Endometrial microvascular endothelial cells (primary cell): ENCODE results near the gene ZFR. TPM values are rescaled to one million over a fixed set of nuclear protein-coding genes. Genes with fewer than 3 reads are reported as not detected.
"Not testable (repeated sequence)": the region's sequence is repeated elsewhere in the genome, so short reads cannot be mapped to it uniquely, and the experiment has no call there.

Experiments
- in situ Hi-C: cut with HindIII; loops from 2 replicates; pipeline ENCODE4 v1.10.0; 2017; ENCODE audit warnings: low sequenced_read_pairs, low pct_unique_long_range_greater_than_20kb; ENCODE audit errors: inconsistent ontology term
- total RNA-seq: library from RNA; depleted of rRNA; stranded (reverse); fragments of >200 nt; gene quantifications from one replicate; pipeline ENCODE4 v1.2.3, GENCODE V29; 2015; ENCODE audit errors: inconsistent ontology term

Gene ZFR
- total RNA-seq, 1 donor from 2014 or later: 50.4 TPM

GRCh38 chr5:32454821-32455220 is 10.3 kb upstream of the ZFR start:
- in situ Hi-C loops: no loop called here

- in situ Hi-C loops: no loop called here
These were observed 9.4 kb upstream of the ZFR start for GRCh38 chr5:32453916-32454315.

- in situ Hi-C loops: not testable (repeated sequence)
These were observed 7.8 kb upstream of the ZFR start for GRCh38 chr5:32452316-32452715.

GRCh38 chr5:32450952-32451351 is 6.4 kb upstream of the ZFR start:
- in situ Hi-C loops: no loop called here

- in situ Hi-C loops: no loop called here
These were observed 4.7 kb upstream of the ZFR start for GRCh38 chr5:32449262-32449661.

GRCh38 chr5:32446630-32447029 is 2.1 kb upstream of the ZFR start:
- in situ Hi-C loops: no loop called here

- in situ Hi-C loops: no loop called here
These were observed 1.5 kb upstream of the ZFR start for GRCh38 chr5:32445831-32446614.

GRCh38 chr5:32445287-32445758 is 783 bp upstream of the ZFR start:
- in situ Hi-C loops: no loop called here

GRCh38 chr5:32443541-32444430 is 754 bp downstream of the ZFR start:
- in situ Hi-C loops: no loop called here

- in situ Hi-C loops: no loop called here
These were observed 1.4 kb downstream of the ZFR start for GRCh38 chr5:32443145-32443540.

- in situ Hi-C loops: no loop called here
These were observed 5.4 kb downstream of the ZFR start for GRCh38 chr5:32439086-32439642.

- in situ Hi-C loops: no loop called here
These were observed 7.8 kb downstream of the ZFR start for GRCh38 chr5:32436553-32437242.

GRCh38 chr5:32435383-32435782 is 9.2 kb downstream of the ZFR start:
- in situ Hi-C loops: no loop called here

GRCh38 chr5:32434221-32434620 is 10.3 kb downstream of the ZFR start:
- in situ Hi-C loops: no loop called here

- in situ Hi-C loops: no loop called here
These were observed 11.9 kb downstream of the ZFR start for GRCh38 chr5:32432633-32433032.

- in situ Hi-C loops: not testable (repeated sequence)
These were observed 13.7 kb downstream of the ZFR start for GRCh38 chr5:32430825-32431224.

- in situ Hi-C loops: no loop called here
These were observed 16.1 kb downstream of the ZFR start for GRCh38 chr5:32428426-32428825.

GRCh38 chr5:32426440-32427151 is 17.9 kb downstream of the ZFR start:
- in situ Hi-C loops: no loop called here
